ENCODE measurements around the gene FGF4.

DNA sequence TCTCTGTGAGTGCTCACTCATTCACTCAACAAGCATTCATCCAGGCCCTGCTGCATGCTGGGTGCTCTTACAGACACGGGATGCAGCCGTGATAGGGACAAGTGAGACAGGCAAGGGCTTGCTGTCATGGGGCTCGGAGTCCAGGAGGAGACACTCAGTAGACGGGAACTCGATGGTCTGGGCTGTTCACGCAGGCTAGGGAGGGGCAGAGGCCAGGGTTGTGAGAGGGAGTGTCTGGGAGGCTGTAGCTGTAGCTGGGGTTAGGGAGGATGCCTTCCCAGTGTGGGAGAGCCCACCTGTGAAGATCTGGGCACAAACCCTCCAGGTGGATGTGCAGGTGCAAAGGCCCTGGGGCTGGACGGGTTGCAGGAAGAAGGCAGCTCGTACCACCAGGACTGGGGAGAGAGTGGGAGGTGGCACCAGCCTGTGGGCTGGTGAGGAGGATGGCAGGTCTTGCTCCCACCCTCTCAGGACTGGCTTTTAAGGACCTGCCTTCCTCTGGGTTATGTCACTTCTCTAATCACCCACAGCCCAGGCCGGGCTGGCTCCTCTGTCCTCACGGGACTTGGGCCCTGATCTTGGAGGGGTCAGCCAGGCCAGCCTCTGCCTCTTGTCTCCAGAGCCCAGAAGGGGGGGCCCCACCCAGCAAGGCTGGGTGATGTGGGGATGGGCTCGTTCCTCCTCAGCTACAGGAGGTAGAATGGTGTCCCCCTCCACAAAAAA lies 24.1 kb downstream of the FGF4 start:
- TF ChIP-seq POLR2A (IDR thresholded peaks at IDR 0.05; ENCODE audit: low read length) (no peak), GATA1 (IDR thresholded peaks at IDR 0.05; ENCODE audit: low read depth, low read length) (no peak)

Measured in erythroblast (primary cell).